Ishikawa (cell line): ENCODE data around the gene STAT5A.

Source experiments
- EP300 ChIP-seq: IDR thresholded peaks from 2 replicates; pipeline ENCODE4 v1.6.1; 2012; ENCODE audit warnings: borderline replicate concordance
- TAF1 ChIP-seq: IDR thresholded peaks from 2 replicates; pipeline ENCODE4 v1.6.1; 2012; ENCODE audit warnings: low read depth, mild to moderate bottlenecking
- TEAD4 ChIP-seq: IDR thresholded peaks from 2 replicates; pipeline ENCODE4 v1.6.1; 2012
- YY1 ChIP-seq: IDR thresholded peaks from 2 replicates; pipeline ENCODE4 v1.6.1; 2012; ENCODE audit warnings: low read depth
- TF ChIP-seq, protein P1 (sequence below): IDR thresholded peaks from 2 replicates; pipeline ENCODE4 v1.6.1; 2012
- TF ChIP-seq, protein P2 (sequence below): IDR thresholded peaks from 2 replicates; pipeline ENCODE4 v1.6.1; 2012; ENCODE audit warnings: low read depth, mild to moderate bottlenecking

DNA sequence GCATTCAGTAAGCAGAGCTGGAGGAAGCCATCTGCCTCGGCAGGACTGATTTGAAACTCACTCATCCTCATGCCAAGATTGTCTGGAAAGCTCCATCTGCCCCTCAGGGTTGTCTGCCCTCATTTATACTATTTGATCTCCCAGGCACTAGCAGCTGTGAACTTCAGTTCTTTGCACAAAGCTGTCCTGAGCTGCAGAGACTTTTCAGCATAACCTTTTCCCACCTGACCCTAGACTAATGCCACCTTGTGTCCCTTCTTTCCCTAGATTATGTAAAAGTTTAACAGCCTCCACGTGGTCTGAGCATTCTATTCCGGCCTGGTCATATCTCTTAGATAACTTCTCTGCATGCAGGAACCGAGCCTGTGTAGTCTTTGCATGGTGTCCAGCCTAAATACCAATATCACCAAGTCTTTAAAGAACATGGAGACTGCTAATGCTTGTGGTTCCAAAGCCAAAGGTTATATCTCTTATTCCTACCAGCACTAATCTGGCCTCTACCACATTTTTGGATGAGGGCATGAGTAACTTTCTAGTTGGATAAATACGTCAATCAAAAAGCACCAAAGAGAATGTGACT lies 29.1 kb downstream of the STAT5A start:
- no peak for TF ChIP-seq EP300
- TF ChIP-seq TAF1: no peak
- TF ChIP-seq, protein P1, sequence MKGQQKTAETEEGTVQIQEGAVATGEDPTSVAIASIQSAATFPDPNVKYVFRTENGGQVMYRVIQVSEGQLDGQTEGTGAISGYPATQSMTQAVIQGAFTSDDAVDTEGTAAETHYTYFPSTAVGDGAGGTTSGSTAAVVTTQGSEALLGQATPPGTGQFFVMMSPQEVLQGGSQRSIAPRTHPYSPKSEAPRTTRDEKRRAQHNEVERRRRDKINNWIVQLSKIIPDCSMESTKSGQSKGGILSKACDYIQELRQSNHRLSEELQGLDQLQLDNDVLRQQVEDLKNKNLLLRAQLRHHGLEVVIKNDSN: no peak
- TF ChIP-seq, protein P2, sequence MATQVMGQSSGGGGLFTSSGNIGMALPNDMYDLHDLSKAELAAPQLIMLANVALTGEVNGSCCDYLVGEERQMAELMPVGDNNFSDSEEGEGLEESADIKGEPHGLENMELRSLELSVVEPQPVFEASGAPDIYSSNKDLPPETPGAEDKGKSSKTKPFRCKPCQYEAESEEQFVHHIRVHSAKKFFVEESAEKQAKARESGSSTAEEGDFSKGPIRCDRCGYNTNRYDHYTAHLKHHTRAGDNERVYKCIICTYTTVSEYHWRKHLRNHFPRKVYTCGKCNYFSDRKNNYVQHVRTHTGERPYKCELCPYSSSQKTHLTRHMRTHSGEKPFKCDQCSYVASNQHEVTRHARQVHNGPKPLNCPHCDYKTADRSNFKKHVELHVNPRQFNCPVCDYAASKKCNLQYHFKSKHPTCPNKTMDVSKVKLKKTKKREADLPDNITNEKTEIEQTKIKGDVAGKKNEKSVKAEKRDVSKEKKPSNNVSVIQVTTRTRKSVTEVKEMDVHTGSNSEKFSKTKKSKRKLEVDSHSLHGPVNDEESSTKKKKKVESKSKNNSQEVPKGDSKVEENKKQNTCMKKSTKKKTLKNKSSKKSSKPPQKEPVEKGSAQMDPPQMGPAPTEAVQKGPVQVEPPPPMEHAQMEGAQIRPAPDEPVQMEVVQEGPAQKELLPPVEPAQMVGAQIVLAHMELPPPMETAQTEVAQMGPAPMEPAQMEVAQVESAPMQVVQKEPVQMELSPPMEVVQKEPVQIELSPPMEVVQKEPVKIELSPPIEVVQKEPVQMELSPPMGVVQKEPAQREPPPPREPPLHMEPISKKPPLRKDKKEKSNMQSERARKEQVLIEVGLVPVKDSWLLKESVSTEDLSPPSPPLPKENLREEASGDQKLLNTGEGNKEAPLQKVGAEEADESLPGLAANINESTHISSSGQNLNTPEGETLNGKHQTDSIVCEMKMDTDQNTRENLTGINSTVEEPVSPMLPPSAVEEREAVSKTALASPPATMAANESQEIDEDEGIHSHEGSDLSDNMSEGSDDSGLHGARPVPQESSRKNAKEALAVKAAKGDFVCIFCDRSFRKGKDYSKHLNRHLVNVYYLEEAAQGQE: no peak
- TF ChIP-seq TEAD4: no peak
- TF ChIP-seq YY1: no peak
